DMS53 treated with DMSO at 0.1 percent for 48 hours (cell line): ENCODE measurements around the gene ZSCAN1.

Source experiments
- DNase-seq: peaks from one replicate; lab custom pipeline; 2025; ENCODE audit not compliant: unreplicated experiment; lab: John Stamatoyannopoulos, UW

ZSCAN1 gene

DNA sequence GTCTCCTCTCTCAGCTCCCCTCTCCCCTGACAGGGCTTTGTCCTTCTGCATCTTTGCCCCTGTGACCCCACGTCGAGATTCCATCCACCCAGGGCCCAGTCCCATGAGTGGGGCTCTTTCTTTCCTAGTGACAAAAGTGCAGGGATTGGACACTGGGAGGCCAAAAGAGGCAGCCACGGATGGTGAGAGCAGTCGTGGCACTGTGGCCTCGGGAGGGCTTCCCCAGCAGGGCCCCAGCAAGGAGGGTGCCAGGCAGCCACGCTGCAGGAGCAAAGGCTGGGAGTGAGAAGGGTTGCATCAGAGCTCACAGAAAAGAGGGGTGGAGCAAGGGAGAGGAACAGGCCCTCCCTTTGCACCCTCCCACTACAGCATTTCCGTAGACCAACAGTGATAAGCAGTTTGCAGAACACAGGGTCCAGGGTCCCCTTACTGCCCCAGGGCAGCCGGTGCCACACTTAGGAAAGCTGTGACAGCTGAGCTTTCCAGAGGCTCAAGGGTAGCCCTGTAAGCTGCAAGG, 4.9 kb downstream of the ZSCAN1 start:
- no peak for DNase-seq

DNA sequence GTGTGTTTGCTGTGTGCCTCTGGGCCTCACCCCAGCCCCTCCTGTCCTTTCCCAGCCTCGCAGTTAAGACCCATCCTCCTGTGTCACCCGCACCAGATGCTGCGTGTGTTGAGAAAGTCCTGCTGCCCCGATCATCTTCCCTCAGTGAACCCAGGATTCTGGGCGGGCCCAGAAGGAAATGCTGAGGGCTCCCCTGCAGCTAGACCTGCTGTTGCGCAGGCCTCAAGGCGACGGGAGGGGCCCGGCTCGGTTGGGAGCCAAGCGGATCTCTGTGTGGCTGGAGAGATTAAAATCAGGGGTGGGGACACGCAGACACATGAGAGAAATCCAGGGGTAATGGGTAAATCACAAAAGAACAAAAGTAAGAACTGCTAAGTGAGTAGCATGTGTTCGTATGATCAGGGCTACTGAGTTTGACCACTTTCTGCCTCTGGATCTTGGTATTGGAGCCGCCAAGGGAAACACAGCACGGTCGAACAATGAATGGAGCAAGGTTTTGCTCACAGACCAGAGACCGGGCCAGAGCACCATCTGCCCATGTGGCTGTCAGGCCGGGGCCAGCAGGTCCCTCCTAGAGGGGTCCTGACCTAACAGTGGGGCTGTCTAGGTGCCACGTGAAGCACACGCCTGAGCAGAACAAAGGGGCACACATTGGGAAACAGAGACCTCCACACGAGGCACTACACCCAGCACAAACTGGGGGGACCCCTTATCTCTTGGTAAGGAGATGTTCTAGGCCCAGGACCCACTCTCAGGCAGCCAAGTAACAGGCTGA, 7.1 kb downstream of the ZSCAN1 start:
- DNase-seq: no peak

GRCh38 chr19:58042495-58043340, 8.9 kb downstream of the ZSCAN1 start:
- DNase-seq: no peak

DNA sequence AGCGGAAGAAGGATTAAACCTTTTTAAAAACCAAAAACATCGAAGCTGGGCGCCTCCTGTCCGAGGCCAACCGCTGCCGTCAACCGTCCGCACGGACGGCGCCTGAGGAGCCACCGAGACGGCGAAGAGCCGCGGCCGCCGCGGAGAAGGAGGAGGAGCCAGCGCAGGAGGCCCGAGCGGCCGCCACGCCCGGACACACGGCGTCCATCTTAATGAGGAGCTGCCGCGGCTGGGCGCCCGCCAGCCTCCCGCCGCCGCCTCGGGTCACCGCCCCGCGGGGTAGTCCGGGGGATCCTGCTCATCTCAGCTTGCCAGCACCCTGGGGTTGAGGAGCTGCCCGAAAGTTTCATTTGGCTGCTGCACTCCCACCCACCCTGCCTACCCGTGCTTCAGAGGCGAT, 10.6 kb downstream of the ZSCAN1 start:
- no peak for DNase-seq

GRCh38 chr19:58044886-58045285, 11.1 kb downstream of the ZSCAN1 start:
- no peak for DNase-seq

DNA sequence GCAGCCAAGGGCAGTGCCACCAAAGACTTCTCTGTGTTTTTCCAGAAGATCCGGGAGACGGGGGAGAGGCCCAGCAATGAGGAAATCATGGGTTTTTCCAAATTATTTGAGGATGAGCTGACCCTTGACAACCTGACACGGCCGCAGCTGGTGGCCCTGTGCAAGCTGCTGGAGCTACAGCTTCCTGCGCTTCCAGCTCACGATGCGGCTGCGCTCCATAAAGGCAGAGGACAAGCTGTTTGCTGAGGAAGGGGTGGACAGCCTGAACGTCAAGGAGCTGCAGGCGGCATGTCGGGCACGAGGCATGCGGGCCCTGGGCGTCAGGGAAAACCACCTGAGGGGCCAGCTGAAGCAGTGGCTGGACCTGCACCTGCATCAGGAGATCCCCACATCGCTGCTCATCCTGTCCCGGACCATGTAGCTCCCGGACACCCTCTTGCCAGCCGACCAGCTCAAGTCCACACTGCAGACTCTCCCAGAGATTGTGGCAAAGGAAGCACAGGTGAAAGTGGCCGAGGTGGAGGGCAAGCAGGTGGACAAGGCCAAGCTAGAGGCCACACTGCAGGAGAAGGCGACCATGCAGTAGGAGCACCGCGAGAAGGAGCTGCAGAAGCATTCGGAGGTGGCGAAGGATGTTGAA, 11.7 kb downstream of the ZSCAN1 start:
- DNase-seq: no peak

DNA sequence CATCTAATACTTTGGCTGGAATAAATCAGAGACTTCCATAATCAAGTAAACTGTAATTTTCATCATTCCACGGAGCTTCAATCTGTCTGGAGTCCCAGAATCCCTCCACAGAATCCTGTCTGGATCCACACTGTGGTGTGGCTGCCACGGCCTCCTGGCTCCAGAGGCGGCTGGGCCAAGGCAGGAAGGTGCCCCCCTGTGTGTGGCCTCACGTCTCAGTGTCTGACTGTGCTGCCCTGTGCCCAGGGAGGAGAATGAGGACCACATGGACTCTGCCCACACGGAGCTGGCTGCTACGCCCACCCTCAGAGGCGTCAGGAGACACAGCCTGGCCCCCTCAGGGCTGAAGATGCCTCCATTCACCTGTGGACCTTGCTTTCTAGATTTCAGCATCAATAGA, 13.0 kb downstream of the ZSCAN1 start:
- no peak for DNase-seq

DNA sequence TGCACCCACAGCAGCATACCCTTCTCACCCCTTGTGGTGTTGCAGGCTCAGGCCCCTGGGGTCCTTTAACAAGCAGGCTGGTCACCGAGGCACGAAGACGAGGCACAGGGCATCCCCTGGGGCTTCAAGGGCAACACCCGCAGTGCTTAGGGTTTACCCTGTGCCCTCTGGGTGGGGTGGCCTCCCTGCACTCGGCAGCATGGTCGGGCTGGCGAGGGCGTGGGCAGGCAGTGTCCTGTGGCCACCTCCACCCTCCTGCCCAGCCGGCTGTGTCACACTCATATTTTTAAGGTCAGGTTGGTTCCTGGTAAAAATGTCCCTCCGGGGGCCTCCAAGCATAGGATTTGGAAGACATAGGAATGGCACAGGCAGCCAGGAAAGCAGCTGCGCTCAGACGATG, 13.8 kb downstream of the ZSCAN1 start:
- DNase-seq: no peak

DNA sequence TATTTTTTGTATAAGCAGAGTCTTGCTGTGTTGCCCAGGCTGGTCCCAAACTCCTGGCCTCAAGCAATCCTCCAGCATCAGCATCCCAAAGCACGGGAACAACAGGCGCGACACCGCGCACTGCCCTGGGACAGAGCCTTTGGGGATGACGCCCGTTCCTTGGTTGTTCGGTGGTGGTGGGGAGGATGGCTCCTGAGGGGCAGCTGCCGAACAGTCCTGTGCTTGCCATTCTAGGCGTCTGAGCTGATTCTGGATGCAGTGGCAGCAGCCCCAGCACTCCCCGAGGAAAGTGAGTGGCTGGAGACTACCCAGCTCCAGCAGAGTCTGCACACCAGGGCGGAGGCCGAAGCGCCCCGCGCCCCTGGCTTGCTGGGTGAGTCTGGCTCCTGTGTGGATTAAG, 18.4 kb downstream of the ZSCAN1 start:
- no peak for DNase-seq

DNA sequence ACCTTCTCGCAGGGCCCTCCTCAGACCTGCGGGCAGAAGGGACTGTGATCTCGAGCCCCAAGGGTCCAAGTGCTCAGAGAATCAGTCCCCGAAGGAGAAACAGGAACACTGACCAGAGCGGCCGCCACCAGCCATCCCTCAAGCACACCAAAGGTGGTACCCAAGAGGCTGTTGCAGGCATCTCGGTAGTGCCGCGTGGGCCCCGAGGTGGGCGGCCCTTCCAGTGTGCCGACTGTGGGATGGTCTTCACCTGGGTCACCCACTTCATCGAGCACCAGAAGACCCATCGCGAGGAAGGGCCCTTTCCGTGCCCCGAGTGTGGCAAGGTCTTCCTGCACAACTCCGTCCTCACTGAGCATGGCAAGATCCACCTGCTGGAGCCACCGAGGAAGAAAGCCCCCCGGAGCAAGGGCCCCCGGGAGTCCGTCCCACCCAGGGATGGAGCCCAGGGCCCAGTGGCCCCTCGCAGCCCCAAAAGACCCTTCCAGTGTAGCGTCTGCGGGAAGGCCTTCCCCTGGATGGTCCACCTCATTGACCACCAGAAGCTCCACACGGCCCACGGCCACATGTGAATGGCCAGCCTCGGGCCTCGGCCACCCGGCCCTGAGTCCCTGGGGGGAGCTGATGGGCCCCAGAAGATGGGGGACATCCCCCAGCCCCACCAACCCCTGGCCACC, 19.8 kb downstream of the ZSCAN1 start:
- no peak for DNase-seq

DNA sequence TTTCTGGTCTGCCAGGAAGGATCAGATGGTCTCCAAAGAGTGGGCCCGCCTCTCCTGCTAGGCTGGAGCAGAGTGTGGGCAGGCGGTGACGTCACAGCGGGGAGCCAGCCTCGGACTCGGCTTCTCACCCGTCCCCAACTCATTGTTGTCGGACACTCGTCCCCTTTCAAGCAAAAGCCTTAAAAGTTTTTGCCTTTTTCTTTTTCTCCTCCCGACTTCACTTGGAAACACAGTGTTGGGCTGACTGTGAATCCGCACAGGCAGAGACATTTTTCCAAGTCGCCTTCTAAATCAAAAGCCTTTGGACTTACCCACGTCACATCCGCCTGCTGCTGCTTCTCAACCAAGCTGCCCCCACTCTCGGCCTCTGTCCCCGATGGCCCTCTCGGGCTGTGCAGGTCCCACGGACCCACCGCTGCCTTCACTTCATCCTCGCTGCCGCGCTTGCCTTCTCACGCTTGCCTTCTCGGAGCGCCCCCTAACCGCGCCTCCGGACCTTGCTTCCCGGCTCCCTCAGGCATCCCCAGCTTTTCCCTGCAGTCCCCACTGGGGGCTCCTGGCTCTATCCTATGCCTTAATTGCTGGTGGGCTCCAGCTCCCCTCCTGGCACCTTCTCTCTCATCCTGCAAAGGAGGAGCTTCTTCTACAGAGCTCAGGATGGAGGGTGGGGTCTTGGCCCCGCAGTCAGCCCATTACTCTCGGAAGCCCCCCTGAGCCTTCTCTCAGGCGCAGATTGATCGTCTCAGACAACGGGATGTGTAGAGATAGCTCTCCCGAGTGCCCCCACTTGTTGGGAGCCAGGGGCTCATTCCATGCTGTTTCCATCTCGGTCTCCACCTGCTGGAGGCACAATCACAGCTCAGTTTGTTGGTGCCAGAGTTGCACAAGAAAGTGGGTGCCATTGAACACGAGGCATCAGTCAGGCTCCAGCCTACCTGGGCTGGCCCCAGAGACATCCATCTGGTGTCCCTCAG, 21.4 kb downstream of the ZSCAN1 start:
- DNase-seq: no peak

- DNase-seq: no peak
Measured at GRCh38 chr19:58056261-58056660, 22.4 kb downstream of the ZSCAN1 start.

DNA sequence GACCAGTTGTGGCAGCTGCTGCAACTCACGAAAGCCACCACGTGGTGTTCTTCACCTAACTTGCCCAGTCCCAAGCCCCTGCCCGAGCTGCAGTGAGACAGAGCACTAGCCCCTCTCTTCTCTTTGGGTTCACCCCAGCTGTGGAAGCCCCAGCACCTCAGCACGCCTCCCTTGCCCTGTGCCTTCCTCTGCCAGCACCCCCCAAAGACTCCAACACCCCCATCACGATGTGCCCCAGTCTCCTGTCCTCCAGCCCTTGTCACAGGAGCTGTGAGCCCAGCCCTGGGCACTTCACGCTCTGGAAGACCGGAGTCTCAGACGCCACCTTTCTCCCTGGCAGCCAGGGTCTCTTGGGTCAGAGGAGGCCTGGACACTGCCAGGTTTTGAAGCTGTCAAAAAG, 23.0 kb downstream of the ZSCAN1 start:
- DNase-seq: no peak

GRCh38 chr19:58058467-58058866, 24.6 kb downstream of the ZSCAN1 start:
- no peak for DNase-seq

DNA sequence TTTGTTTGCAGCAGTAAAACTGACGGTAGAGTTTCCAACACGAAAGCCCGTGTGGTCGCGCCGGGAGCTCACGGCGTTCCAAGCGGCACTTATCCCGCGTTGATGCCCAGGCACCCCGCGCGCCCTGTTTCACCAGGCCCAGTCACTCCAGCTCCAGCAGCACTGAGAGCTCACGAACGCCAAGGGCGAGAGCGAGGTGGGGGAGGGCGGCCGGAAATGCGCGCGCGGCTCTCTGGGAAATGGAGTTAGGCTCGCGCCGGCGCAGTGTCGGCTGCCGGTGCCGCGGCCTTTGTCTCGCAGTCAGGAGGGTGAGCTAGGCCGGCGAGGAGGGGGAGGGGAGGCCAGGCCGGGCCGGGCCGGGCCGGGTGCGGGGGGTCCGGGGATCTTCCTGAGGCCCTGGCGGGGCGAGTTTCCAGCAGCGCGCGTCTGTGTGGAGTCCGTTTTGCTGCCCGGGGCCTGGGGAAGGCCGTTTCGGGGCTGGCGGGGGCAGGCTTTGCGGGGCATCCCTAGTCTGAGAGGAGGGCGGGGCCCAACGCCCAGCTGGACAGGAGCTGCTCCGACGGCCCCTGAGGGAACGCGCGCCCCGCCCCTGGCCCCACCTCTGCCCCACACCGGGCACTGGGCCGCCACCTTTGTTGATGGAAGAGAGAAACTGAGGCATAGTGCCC, 25.3 kb downstream of the ZSCAN1 start, which contains the start of gene ZNF135:
ZNF135 (plus strand) TSS at position 280 of the 668 bp plus-strand sequence. CDS start 721 bp downstream, outside the sequence.
- no peak for DNase-seq

- DNase-seq: no peak
Measured at GRCh38 chr19:58059671-58060078, 25.9 kb downstream of the ZSCAN1 start.

GRCh38 chr19:58060231-58060630, 26.4 kb downstream of the ZSCAN1 start:
- no peak for DNase-seq

GRCh38 chr19:58063712-58064111, 29.9 kb downstream of the ZSCAN1 start:
- DNase-seq: no peak

DNA sequence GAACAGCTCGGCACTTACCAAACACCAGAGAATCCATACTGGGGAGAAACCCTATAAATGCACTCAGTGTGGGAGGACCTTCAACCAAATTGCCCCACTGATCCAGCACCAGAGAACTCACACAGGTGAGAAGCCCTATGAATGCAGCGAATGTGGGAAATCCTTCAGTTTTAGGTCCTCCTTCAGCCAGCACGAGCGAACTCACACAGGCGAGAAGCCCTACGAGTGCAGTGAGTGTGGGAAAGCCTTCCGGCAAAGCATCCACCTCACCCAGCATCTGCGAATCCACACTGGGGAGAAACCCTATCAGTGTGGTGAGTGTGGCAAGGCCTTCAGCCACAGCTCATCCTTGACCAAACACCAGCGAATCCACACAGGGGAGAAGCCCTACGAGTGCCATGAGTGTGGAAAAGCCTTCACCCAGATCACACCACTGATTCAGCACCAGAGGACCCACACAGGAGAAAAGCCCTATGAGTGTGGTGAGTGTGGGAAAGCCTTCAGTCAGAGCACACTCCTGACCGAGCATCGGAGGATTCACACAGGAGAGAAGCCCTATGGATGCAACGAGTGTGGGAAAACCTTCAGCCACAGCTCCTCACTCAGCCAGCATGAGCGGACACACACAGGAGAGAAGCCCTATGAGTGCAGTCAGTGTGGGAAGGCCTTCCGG, 33.6 kb downstream of the ZSCAN1 start:
- no peak for DNase-seq
